HG02588 (cell line): ENCODE measurements around the gene LCNL1.
A peak's percentile ranks its signal among the peaks of the same experiment; 100 is the strongest.
"Not testable (repeated sequence)": the region's sequence is repeated elsewhere in the genome, so short reads cannot be mapped to it uniquely, and the experiment has no call there.

Source experiments
- ATAC-seq: cut with Tn5 transposase; IDR thresholded peaks from one replicate; pipeline ENCODE4 v1.9.1; 2021; ENCODE audit warnings: mild to moderate bottlenecking, moderate library complexity; ENCODE audit not compliant: unreplicated experiment

Gene LCNL1

DNA sequence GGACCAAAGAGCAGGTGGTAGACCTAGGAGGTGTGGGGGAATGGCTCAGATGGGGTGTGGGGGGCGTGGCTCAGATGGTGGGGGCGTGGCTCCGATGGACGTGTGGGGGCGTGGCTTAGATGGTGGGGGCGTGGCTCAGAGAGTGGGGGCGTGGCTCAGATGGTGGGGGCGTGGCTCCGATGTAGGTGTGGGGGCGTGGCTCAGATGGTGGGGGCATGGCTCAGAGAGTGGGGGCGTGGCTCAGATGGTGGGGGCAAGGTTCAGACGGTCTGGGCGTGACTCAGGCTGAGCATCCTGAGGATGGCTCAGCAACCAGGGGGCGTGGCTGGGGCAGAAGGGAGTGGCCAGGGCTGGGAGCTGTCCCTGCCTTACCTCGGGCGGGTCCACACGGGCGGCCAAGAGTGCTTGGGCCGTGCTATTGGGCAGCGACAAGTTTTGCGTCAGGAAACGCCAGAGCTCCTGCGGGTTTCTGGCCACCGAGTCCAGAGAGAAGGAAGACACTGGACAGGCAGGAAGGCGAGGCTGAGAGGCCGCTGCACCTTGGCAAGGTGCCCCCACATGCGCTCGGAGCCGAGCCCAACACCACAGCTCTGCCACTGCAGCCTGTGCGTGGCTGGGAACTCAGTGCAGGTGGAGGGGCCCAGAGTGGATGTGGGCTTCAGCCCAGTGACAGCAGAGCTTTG lies 39.3 kb downstream of the LCNL1 start:
- no peak for ATAC-seq

DNA sequence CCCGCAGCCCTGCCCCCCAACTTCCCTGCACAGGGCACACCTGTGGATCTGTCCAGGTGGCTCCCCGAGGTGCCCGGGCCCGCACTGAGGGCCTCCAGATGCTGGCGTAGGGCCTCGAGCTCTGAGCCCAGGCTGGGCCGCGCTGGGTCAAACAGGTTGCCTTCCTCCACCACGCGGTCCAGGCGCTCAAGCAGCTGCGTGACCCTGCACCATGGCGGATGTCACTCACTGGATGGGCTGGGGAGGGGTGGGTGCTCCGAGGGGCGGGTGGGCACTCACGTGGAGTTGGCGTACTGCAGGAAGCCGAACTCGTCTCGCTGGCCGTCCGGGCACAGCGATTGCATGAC lies 39.8 kb downstream of the LCNL1 start:
- no peak for ATAC-seq

DNA sequence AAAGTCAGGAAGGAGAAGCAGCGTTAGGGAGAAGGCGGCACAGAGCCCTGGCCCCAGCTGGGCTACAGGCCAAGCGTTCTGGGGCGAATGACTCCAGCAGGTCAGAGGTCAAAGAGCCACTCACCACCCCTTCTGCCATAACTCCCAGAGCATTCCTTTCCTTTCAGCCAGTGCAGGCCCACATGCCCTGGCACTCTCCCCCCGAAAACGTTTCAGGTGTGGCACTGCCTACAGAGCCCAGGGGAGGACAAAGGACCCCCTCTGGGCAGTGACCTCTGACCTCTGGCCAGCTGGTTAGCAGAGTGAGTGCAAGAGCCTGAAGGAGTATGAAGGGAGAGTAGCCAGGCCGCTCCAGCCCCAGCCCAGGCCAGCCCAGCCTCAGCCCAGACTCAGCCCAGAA lies 40.4 kb downstream of the LCNL1 start:
- no peak for ATAC-seq

DNA sequence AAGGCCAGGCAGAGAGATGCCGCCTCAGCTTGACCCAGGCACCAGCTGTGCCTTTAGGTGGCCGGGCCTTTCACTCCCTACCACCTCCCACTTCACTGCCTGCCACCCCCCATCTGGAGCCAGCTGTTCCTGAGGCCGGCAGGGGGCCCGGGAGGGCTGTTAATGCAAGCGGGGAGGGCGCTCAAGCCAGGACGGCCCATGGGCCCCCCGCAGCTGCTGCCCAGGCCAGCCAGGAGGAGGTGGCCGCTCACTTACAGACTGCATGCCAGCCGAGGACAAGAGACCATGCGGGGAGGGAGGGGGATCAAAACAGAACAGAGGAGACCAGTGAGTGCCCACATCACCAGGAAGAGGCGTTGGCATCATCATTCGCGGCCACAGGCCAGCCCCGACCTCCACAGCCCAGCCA lies 40.8 kb downstream of the LCNL1 start:
- ATAC-seq, result no peak

DNA sequence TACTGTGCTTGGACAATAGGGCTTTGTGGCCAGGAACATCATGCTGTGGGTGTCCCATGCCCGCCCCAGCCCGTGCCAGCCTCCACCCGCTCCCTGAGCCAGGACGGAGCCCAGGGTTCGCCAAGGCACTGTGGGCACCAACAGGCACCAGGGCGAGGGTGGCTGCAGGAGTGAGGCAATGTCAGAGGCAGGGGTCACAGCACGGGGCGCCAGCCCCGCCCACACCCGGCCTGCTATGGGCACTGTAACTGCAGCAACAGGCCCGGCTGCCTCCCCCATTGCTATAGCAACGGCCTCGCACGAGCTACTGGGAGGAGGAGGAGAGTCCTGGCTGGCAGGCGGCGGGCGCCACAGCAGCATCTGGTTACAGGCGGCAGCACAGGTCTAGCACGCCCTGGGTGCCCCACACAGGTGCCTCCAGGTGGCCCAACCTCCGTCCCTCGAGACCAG lies 42.7 kb downstream of the LCNL1 start:
- ATAC-seq, result no peak

DNA sequence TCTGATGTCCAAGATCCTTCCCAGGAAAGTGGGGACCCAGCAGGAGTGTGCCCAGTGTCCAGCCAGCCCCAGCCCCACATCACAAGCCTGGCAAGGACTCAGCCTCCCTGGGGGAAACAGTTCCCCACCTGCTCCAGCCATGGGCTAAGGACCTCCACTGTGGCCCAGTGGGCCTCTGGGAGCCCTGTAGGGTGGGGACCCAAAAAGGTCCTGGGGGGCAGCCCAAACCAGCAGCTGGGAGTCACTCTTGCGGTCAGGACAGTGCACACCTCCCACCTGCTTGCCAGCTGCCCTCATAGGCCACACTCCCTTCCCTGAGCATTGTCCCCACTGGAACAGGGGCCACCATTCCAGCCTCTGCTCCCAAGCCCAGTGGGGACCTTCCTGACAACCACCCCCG lies 43.6 kb downstream of the LCNL1 start:
- no peak for ATAC-seq

DNA sequence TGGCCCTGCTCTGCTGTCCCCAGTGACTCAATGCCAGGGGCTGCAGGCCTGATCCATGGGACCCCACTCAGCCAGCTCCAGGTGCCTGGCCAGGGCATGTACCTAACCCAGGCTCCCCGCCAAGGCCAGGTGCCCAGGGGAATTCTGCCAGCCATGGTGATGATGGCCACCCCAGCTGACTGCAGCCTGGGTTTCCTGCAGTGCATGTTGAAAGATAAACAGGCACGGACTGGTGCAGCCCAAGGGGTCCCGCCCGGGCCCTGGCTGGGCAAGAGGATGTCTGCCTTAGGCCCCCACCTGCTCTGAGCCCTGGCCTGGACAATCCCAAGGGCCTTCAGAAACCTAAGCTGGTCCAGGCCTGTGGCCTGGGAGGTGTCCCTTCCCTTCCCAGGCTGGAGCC lies 44.0 kb downstream of the LCNL1 start:
- ATAC-seq, result no peak

DNA sequence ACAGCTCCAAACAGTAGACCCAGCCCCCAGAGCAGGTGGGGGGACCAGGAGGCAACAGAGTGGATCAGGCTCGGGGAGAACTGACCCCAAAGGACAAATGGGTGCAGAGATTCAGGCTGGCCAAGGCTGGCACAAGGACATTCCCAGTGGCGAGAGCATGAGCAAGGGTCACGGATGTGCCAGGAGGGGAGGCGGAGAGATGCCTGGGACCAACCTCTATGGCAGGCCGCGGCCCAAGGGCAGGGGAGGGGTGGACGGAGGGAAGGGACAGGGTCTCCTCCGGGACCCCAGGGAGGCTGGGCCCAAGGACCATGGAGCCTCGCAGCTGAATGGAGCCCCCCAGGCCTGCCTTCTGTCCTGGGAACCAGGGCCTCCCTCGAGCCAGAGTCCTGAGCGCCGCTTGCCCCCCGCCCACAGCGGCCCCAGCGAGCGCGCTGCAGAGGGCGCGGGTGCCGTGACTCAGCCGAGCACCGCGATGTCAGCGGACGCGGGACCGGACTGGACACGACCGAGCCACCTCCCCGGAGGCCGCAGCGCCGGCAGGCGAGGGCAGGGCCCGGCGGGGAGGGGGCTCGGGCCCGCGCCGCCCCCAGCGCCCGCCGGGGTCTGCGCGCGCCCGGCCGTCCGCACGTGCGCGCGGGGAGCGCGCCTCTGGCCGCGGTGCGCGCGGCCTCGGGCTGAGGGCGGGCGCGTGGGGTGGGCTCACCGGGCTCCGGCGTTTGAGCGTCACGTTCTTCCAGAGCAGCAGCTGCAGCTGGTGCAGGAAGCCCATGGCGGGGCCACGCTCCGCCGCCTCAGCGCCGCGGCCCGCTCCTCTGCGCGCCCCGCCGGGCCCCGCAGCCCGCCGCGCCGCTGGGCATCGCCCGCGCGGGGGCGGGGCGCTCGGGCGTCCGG lies 44.8 kb downstream of the LCNL1 start, which contains the start of gene ABCA2:
Gene ABCA2 (minus strand): TSS at position 869 of the 894 bp plus-strand sequence. CDS start 97 bp downstream, at position 772.
- ATAC-seq, result no peak

DNA sequence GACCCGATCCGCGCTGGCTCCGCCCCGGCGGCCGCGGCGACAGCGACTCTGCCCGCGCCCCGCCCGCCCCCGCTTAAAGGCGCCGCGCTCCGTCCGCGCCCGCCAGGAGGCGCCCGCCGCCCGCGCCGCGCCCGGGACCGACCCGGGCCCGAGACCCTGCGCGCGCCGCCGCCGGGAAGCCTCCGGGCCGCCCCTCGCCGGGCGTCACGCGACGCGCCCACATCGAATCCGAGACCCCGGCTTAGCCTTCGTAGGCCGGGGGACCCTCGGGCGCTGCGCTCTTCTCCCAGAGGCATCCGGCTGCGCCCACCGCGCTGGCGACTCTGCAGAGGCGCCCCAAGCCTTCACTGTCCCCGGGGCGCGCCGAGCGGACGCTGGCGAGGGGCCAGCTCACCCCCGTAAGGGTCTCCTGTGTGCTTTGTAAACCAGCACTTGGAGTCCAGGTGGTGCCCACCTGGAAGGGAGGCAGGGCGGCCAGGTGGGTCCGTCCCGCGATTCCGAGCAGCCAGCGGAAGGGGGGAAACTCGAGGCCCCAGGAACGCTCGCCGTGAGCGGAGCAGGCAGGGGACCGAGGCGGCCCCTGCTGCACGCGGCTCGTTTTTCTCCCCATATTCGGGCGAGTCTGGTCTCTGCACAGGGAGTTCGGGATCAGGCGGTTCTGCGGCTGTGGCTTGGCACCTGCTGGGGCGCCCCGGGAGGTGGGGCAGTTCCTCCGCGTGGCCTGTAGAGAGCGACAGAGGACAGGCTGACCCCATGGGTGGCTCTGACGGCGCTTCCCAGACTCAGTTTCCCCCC lies 45.7 kb downstream of the LCNL1 start:
- peak; percentile 43 for ATAC-seq

DNA sequence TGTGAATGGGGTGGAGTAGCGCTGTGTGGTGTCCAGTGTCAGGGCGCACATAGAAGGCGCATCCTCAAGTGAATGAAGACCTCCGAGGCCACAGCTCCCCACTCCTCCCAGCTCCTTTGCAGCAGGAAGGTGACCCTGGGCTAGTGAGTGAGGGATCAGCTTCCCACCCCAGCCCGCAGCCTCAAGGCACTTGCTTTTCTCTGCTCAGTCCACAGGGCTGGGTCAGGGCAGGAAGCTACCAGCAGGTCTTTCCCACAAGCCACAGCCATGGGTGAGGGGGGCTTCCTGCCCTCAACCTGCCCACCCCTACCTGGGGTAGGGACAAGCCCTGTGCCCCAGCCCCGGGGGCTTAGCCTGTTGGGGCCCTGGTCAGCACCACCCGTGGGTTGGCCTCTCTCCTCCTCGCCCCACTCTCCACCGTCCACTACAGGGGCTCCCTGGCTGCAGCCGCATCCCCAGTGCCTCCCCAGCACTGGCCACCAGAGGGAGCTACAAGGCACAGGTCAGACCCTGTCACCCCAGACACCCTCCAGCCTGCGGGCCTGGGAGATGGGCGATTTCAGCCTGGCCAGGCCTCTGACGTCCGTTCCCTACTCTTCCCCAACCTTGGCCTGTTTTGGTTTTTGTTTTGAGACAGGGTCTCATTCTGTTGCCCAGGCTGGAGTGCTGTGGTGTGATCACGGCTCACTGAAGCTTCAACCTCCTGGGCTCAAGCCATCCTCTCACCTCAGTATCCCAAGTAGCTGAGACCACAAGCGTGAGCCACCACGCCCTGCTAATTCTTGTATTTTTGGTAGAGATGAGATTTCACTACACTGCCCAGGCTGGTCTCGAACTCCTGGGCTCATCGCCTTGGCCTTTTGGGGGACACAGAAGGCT lies 46.5 kb downstream of the LCNL1 start:
- ATAC-seq, result no peak

DNA sequence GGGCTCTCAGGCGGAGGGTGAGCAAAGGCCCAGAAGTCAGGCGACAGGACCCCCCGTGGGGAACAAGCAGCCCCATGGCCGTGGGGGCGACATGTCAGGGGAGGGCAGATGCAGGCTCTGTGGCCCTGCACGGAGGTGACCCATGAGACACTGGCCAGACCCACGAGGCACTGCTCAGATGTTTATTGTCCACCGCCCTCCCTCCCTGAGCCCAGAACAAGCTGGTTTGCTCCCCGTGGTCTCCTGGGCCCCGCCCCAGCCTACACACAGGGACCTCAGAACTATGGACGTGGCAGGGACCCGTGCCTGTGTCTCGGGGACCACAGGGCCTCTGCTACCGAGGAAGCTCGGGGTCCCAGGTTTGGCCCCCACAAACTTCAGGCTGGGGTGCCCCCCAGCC lies 47.2 kb downstream of the LCNL1 start:
- no peak for ATAC-seq

DNA sequence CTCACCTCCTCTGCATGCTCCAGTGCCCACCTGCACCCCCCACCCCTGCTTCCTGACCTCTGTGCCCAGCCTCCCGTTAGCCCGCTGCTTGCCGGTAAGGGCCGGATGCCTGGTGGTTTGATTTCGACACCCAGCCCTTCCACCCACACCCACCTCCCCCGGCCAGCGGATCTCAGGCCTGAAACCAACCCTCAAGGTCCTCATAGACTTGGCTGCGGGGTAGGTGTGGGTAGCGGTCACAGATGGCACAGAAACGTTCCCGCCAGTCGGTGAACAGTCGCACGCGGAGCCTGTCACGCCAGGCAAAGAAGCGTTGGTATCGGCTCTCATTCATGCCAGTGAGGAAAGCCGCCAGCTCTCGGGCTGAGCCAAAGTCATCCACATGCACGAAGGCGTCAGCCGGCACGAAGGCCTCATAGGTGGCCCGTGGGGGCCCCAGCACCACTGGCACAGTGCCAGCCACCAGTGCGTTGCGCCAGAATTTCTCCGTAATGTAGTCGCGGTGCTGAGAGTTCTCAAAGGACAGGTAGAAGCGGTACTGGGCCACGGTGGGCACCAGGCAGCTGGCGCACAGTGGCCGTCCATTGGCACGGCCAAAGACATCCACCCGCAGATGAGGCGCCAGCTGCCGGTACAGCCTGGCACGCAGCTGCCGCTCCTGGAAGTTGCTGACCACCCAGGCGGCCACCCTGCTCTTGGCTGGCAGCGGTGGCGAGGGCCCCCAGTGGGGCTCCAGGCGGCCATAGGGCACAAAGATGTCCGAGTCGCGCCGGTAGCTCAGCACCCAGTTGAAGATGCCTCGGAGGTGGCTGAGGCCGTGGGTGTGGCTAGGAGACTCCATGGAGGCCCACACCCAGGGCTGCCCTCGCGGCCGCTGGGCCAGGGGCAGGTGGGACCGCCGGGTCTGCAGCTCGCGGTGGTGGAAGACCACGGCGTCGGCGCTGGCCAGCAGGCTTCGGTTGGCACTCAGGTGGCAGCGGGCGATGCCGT lies 48.0 kb downstream of the LCNL1 start:
- ATAC-seq, result no peak

DNA sequence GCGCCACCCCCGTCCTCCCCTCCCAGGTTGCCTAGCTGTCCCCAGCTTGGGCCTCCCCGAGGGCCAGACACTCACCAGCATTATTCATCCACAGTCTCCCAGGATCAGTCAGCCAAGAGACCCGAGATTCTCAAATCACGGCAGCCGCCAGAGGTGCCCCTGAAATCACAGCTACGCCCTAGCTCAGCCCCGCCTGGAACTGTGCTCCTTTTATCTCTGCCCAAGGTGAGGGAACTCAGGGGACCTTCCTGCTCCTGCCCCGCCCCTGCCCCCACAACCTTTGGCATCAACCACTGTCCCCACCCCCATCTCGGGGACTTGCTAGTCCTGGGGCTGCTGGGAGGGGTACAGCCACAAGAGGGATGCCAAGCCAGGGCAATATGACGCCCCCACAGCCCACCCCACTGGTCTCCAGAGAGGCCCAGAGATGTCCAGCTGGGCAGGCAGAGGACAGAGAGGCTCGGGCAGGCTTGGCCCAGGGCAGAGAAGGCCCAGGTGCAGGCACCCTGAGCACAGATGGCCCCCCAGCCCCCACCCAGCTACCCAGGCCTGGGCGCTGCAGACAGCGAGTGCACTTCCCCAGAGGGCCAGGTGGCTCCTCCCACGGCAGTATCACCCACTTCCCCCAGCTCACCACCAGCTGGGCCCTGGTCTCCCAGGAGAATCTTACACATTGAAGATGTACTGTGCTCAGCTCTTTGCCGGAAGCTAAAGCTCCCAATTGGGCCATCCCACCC lies 49.3 kb downstream of the LCNL1 start, which contains the start of gene FUT7:
Gene FUT7 (minus strand): TSS at position 185 of the 737 bp plus-strand sequence. CDS start 97 bp downstream, at position 88.
- no peak for ATAC-seq

DNA sequence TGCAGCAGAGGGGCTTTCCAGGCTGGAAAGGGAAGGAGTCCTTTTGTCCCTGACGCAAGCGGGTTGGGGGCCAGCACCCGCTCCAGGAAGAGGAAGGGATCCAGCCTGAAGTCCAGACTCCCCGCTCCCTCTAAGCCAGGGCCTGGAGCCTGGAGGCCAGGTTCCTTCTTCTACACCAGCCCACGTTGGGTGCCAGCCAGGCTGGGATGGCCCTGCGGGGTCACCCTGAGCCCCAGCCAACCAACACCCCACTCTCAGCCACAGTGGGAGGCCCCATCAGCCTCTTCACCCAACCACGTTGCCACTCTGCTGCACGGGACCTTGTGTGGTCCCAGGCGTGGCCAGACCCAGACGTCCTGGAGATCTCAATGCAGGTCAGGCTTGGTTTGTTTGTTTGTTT lies 50.1 kb downstream of the LCNL1 start:
- no peak for ATAC-seq

DNA sequence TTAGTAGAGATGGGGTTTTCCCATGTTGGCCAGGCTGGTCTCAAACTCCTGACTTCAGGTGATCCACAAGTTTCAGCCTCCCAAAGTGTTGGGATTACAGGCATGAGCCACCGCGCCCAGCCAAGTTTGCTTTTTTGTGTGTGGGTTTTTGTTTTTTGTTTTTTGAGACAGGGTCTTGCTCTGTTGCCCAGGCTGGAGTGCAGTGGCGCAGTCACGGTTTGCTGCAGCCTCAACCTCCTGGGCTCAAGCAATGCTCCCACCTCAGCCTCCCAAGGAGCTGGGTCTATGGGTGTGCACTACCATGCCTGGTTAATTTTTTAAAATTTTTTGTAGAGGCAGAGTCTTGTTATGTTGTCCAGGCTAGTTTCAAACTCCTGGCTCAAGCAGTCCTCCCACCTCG lies 50.7 kb downstream of the LCNL1 start:
- ATAC-seq, result not testable (repeated sequence)

DNA sequence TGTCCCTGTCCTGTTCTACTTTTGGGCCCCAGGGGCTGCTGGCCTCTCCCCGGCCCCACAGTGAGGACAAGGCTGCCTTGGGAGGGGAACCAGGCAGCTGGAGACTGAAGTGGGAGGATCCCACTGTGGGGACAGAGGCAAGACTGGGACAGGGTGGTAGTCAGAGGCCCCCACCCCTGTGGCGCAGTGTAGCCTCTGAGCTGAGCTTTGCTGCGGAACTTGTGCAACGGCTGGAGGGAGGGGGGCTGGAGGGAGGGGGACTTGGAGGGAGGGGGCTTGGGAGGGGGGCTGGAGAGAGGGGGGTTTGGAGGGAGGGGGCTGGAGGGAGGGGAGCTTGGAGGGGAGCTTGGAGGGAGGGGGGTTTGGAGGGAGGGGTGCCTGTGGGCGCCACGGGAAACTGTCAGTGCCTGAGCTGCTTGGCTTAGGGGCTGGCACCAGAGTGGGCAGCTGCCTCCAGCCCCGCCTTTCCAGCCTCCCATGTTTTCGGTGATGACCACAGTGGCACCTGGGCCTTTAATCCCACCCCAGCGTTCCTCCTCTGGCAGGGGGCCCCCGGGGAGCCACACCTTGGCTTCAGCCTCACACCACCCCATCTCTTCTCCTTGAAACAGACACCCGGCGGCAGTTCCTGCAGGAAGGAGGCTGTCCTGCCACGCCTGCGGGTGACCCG lies 51.4 kb downstream of the LCNL1 start:
- no peak for ATAC-seq

DNA sequence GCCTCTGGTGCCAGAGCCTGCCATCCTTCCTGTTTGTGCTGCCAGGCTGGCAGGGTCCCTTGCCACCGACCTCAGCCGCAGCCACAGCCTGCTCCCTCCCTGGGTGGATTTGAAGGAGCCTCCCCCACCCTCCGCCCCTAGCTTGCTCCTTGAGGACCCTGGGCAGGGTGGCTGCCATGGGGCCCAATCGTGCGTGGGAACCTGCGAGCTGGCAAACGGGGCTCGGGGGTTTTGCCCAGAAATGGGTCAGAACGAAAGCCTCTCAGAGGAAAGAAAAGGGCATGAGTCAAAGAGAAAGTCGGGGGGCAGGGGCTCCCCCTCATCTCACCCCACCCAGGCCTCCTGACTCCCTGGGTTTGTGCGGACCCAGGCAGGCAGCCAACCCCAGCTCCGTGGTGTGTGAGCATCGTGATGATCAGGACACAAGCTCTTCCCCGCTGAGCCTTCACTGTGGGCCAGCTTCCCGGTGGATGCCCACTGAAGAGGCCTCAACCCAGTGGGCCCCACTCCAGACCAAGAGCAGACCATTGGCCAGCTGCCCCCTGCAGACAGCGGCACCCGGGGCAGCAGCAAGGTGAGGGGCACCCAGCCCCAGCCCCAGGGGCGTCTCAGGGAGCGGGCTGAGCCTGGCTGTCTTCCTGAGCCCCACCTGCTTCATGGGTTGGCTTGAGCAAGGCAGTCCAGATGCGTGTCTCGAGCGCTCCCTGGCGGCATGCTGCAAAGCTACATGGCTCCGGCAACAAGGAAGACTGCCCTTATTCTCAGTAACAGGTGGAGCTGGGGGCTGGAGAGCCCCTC lies 52.1 kb downstream of the LCNL1 start:
- peak; percentile 43 for ATAC-seq
